Ammon's horn (tissue), 1 donor: ENCODE measurements around the gene MAB21L3.
A peak's percentile ranks its signal among the peaks of the same experiment; 100 is the strongest.
"Not testable (repeated sequence)": the region's sequence is repeated elsewhere in the genome, so short reads cannot be mapped to it uniquely, and the experiment has no call there.

ENCODE experiments used
- DNase-seq: peaks from one replicate; pipeline ENCODE4 v3.0.0-alpha.2; 2016; ENCODE audit warnings: low spot score

MAB21L3 gene

GRCh38 chr1:116138277-116138792, 27.1 kb downstream of the MAB21L3 start:
- DNase-seq = no peak

DNA sequence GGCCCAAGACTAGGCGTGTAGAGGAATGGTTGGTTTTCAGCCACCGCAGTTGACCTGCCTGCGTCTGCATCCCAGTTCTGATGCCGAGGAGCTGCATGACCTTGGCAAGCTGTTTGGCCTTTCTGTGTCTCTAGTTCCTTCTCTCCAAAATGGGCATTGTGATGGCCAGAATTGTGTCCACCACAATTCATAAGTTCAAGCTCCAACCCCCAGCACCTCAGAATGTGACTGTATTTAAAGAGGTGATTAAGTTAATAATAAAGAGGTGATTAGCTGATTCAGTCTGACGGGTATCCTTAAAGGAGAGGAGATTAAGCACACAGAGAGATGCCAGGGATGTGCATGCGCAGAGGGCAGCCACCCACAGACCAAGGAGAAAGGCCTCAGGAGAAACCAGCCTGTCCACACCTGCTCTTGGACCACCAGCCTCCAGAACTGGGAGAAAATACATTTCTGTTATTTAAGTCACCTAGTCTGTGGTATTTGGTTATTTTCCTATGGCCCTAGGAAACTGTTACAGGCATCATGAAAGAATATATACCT, 28.5 kb downstream of the MAB21L3 start:
- no peak for DNase-seq

DNA sequence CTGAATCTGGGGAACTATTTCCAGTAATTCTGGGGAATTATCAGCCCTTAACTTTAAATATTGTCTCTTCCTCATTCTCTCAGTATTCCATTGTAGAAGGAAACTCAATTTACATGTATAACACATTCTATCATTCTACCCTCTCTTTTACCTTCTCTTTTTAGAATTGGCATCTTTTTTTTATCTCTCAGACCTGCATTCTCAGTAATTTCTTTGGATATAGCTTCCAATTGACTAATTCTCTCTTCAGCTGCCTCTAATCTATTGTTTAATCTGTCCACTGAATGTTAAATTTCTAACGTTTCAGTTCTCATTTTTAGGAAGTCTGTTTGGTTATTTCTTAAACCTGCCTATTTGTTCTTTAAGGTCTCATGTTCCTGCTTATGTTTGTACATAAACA, 33.0 kb downstream of the MAB21L3 start:
- no peak for DNase-seq

GRCh38 chr1:116146447-116147113, 35.4 kb downstream of the MAB21L3 start:
- not testable (repeated sequence) for DNase-seq

DNA sequence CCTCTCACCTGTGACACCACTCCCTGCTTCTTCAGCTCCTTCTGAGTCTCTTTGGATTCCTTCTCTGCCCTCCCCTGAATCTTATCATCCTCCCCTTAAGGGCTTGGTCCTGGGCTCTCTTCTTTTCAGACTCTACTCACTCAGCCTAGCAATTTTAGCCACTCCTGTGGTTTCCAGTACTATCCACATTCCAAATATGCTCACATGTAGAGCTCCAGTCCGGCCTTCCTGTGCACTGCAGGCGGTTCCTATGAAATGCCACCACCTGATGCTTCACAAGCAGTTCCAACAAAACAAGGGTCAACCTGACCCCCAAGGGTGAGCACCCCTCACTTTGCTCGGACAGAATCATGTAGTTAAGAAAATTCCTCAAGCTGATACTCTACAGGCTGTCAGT, 35.9 kb downstream of the MAB21L3 start:
- DNase-seq = no peak

GRCh38 chr1:116147972-116148371, 36.8 kb downstream of the MAB21L3 start:
- no peak for DNase-seq

GRCh38 chr1:116148967-116149366, 37.8 kb downstream of the MAB21L3 start:
- DNase-seq = no peak

- no peak for DNase-seq
Measured at GRCh38 chr1:116150368-116150767, 39.2 kb downstream of the MAB21L3 start.

DNA sequence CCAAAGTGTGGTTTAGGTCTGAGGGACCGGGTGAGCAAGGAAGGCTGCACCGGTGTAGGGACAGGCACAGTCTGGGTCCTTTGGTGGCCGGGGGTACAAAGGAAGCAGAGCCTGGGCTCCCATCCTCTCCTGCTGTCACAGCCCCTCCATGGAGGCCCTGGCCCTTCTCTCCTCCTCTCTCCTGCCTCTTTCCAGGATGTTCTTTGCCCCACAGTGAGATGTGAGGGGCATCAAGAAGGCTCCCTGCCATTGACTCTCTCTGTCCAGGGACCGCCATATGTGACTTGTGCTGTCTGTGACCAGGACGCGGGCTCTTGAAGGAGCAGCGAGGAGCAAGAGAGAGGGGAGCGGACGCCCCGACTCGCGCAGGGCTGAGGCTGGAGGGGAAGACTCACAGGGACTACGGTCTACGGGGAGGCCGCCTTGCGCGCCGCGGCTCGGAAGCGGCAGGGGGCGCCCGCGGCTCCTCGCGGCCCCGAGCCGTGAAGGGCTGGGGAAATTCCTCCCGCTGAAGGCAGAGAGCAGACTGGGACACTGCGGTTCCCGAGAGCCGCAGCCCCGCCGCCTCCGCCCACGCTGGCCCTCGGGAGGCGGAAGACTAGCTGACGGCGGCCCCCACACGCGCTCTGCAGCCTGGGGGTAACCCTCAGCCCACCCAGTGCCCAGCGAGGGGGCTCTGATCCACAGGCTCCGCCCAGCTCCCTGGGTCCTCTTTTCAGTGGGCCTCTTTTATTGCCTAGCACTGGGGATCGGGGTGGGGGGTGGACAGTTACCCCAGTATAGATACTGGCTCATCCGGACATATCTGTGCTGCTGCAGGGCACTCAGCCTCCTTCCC, 40.8 kb downstream of the MAB21L3 start:
- DNase-seq = peak; percentile 83

DNA sequence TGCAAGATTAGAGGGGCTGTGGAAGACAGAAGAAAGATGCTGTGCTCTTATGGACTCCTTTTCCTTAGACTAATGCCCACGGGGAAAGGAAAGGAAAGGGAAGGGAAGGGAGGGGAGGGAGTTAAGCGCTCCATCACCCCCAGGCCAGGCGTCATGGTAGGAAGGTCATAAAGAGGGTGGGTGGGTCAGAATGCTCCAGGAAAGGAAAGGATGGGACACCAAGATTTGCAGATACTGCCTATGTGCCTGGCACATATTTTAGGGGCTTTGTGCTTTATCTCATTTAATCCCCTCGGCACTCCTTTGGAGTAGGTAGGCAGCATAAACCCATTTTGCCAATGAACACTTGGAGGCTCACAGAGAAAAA, 41.4 kb downstream of the MAB21L3 start:
- no peak for DNase-seq

DNA sequence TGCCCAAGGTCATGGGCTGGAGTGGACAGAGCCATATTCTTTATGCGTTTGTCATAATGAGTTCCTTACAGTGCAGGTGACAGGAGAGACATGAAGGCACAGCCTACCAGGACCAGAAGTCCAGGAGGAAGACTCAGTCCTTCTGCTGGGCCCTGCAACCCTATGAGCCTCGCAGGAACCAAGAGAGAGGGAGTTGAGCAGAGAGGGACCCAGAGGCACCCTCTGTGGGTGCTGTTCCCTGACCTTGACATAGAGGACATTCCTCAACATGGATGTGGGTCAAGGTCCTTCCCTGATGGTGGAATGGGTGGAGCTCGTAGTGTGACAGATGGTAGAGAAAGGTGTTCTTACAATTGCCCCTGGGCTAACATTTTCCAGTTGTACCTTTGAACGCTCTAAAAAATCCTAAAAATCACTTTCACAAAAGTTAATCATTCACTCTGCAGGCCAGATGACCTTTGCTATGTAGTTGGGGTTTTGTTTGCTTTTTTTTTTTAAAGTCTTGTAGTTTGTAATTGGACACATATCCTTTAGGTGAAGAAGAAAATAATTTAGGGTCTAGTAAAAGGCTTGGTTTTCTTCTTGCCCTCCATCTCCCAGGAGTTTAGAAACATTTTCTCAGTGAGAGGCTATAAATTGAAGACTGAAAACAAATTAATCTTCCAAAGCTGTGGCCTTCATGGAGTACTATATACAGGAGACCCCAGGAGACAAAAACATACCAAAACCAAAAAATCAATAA, 41.9 kb downstream of the MAB21L3 start:
- no peak for DNase-seq

GRCh38 chr1:116153692-116154031, 42.5 kb downstream of the MAB21L3 start:
- no peak for DNase-seq

- no peak for DNase-seq
Measured at GRCh38 chr1:116154536-116154935, 43.3 kb downstream of the MAB21L3 start.

DNA sequence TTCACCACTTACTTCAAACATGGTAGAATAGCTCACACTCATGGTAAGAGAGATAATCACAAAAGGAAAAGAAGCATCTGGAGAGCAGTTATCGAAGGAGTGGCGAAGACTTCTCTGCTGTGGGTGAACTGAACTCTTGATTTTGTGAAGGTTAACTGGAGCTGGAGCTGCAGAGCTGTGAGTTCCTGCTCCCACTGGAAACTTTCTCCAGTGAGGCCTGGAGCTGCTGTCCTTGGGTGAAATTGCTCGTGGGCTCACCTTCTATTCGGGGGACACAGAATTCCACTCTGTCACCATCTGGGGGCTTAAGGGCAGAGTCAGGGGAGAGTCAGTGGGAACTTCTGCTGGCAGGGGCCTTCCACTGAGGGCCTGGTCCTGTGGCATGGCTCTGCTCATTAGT, 45.9 kb downstream of the MAB21L3 start:
- DNase-seq = no peak

DNA sequence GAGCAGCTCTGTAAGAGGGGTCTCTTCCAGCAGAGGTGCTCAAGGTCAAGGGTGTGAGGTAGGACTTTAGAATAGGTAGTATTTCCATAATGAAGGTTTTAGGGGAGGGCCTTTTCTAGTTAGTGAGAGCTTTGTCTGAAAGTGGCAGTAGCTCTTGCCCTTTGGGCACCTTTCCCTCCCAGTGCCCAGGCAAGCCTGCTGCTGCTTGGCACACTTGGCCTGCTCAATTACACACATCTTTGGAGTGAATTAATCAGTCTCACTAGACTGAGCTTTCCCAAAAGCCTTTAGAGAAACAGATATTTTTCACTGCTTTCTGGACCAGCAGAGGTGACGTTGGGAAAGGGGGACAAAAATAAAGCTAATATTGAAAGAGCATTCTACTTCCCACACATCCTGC, 48.0 kb downstream of the MAB21L3 start:
- peak; percentile 30 for DNase-seq

GRCh38 chr1:116159611-116160010, 48.4 kb downstream of the MAB21L3 start:
- DNase-seq = no peak

GRCh38 chr1:116161390-116161789, 50.2 kb downstream of the MAB21L3 start:
- no peak for DNase-seq

DNA sequence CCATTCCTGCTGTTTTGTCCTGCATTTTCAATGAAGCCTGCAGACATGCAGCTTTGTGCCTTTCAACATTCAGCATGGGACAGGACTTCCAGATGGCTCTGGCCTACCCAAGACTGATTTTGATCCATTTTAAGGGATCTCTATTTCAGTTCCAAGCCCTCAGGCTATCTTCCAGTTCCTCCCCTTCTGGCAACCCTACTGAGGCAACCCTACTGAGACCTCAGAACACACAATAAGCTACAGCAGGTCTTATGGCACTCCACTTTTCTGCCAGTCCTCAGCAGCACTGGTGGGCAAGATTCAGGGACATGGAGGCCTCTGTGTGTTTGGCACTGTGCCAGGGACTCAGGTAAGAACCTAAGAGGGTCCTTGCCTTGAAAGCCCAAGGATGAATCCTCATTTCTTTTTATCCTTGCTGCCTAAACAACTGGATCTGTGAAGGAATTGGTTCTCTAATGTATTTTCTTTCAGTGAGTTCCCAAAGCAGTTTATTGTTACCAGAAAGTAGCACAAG, 50.7 kb downstream of the MAB21L3 start:
- no peak for DNase-seq

DNA sequence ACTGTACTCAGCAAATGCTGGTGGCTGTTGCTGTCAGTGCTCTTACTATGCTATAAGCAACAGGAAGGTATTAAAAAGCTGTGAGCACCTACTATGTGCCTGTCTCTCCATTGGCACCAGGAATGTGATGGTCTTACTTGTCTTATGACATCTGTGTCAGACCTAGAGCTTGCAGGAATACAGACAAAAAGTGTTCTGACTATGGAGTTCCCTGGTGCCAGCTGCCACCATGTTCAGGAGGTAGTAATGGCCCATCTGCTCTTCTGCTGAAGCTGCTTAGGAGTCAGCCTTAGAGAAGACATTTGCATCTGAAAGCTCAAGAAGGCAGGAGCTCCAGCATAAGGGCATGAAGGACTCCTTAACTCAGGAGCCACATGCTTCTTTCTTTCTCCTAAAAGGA, 52.3 kb downstream of the MAB21L3 start:
- DNase-seq = no peak

GRCh38 chr1:116164150-116164549, 53.0 kb downstream of the MAB21L3 start:
- DNase-seq = no peak

- DNase-seq = peak; percentile 61
Measured at GRCh38 chr1:116164604-116165368, 53.6 kb downstream of the MAB21L3 start.

DNA sequence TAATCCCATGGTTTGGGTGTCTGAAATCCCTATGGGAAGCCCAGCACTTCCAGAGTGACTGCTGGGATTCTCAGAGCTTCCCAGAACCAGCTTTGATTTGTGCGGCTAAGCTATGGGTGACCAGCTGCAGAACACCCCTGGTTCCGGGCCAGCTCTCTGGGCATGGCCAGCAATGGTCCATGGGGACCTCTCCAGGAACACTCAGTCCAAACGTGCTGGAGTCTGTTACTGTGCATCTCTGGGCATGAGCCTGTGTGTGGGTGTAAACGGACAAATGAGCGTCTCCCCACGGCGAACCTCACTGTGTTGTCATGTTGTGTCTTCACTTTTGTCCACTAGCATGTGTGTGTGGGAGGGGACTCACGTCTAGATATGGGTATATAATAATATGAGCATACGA, 54.4 kb downstream of the MAB21L3 start:
- DNase-seq = no peak
